ENCODE results near the gene CHCHD1. TPM values are rescaled to one million over a fixed set of nuclear protein-coding genes. Genes with fewer than 3 reads are reported as not detected.

CHCHD1 gene
- total RNA-seq, 1 experiment from 2014 or later = 36.6 TPM

DNA sequence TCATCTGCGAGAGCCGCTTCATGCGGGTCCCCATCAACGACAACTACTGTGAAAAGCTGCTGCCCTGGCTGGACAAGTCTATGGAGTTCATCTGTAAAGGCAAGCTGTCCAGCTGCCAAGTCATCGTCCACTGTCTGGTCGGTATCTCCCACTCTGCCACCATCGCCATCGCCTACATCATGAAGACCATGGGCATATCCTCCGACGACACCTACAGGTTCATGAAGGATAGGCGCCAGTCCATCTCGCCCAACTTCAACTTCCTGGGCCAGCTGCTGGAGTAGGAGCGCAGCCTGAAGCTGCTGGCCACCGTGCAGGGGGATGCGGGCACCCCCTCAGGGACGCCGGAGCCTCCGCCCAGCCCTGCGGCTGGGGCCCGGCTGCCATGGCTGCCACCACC lies 49.4 kb upstream of the CHCHD1 start:
- Histone ChIP-seq H3K9me2 (ENCODE audit: insufficient read depth) (no peaks in the 10 kb centered on the region), H3K27ac (ENCODE audit: low read depth, low read length) (no peak overlapping the region), H3K9ac (ENCODE audit: low read length) (no peak overlapping the region), H2AFZ (ENCODE audit: low read depth, low read length, poor library complexity, severe bottlenecking) (no peak overlapping the region), H3K4me3 (replicated peaks in 1 of 2; ENCODE audit: low read depth in 1 of 2, low read length in 2 of 2) (no peak overlapping the region), H4K20me1 (ENCODE audit: insufficient read depth) (no peaks in the 10 kb centered on the region), H3K36me3 (ENCODE audit: control insufficient read depth in 1 of 2, insufficient read depth in 2 of 2, low read length in 2 of 2) (no peaks in the 10 kb centered on the region; a peak in 1 of 4 replicates), H3K27me3 (ENCODE audit: insufficient read depth, low read length) (no peaks in the 10 kb centered on the region), H3K4me1 (ENCODE audit: control insufficient read depth in 1 of 2, insufficient read depth in 2 of 2, low read length in 2 of 2) (peaks cover 0 to 6% of the 10 kb centered on the region in 2 experiments; a peak in 2 of 4 replicates), H3K9me3 (ENCODE audit: control insufficient read depth in 1 of 2, insufficient read depth in 1 of 2, low read depth in 1 of 2, low read length in 2 of 2) (no peaks in the 10 kb centered on the region), H3K4me2 (ENCODE audit: low read length) (no peak overlapping the region), H3K79me2 (ENCODE audit: insufficient read depth, low read length) (peaks cover 23% of the 10 kb centered on the region)
- CTCF ChIA-PET = no interaction called here
- POLR2A ChIA-PET = interaction anchor here (0.6 to 3.7 kb wide), 2 partner anchors 11 to 150 kb away, joined by 3 to 36 read pairs; partner anchors contain the start of gene SEC24C
- no TSS peak for BruUV-seq (replicated peaks)
- no peak for ATAC-seq
- intact Hi-C loops (cut with micrococcal nuclease) = no loop called here
- TF ChIP-seq POLR2A (IDR thresholded peaks at IDR 0.05; ENCODE audit: borderline replicate concordance, extremely low read depth, insufficient read depth, insufficient read length) = no peak
- TF ChIP-seq ZBTB33 (IDR thresholded peaks at IDR 0.05; ENCODE audit: extremely low read depth, insufficient replicate concordance, low read length) = no peak
- TF ChIP-seq ZNF274 (IDR thresholded peaks at IDR 0.05; ENCODE audit: low read depth, low read length) = no peak
- TF ChIP-seq REST (IDR thresholded peaks at IDR 0.05; ENCODE audit: low read depth) = no peak
- no peak for TF ChIP-seq ELF1 (IDR thresholded peaks at IDR 0.05; ENCODE audit: borderline replicate concordance, low read depth)
- no peak for TF ChIP-seq YY1 (IDR thresholded peaks at IDR 0.05; ENCODE audit: extremely low read depth, insufficient replicate concordance, low read depth, low read length)
- no peak for TF ChIP-seq MAX (IDR thresholded peaks at IDR 0.05)
- no peak for TF ChIP-seq CTCF (IDR thresholded peaks at IDR 0.05 in 2 of 3, conservative IDR thresholded peaks at IDR 0.05 in 1 of 3; ENCODE audit: borderline replicate concordance in 1 of 3, insufficient read depth in 1 of 3, low read depth in 2 of 3, low read length in 2 of 3)
- no peak for TF ChIP-seq SIN3A (IDR thresholded peaks at IDR 0.05; ENCODE audit: low read depth)
- TF ChIP-seq ZFX (IDR thresholded peaks at IDR 0.05) = no peak
- no peak for TF ChIP-seq ATF3 (IDR thresholded peaks at IDR 0.05)
- TF ChIP-seq SRF (IDR thresholded peaks at IDR 0.05; ENCODE audit: low read depth) = no peak
- TF ChIP-seq CEBPB (IDR thresholded peaks at IDR 0.05; ENCODE audit: low read depth) = no peak
- no peak for TF ChIP-seq TCF7L2 (IDR thresholded peaks at IDR 0.05; ENCODE audit: borderline replicate concordance, extremely low read depth, insufficient read depth, insufficient read length)
- TF ChIP-seq SP1 (IDR thresholded peaks at IDR 0.05; ENCODE audit: low read depth) = no peak
- no peak for TF ChIP-seq FOSL1 (IDR thresholded peaks at IDR 0.05; ENCODE audit: low read depth)
- RAD21 ChIA-PET (ENCODE audit: low non-redundant PET in 1 of 2, low total read pairs in 2 of 2, uncharacterized antibody in 2 of 2, unreplicated experiment in 2 of 2) = no interaction called here
- DNase-seq (ENCODE audit: low read depth, low spot score) = no peak
